HepG2 (cell line): ENCODE results near the gene NDEL1. TPM values are rescaled to one million over a fixed set of nuclear protein-coding genes. Genes with fewer than 3 reads are reported as not detected.
A peak's percentile ranks its signal among the peaks of the same experiment; 100 is the strongest.

ENCODE experiments used
- ZNF142 ChIP-seq: sonication (generic); formaldehyde crosslinking; IDR thresholded peaks from 2 replicates; pipeline ENCODE4 v1.4.0; 2020; ENCODE audit warnings: missing genetic modification reagents
- ZNF253 ChIP-seq: sonication (generic); formaldehyde crosslinking; IDR thresholded peaks from 2 replicates; pipeline ENCODE4 v1.8.0; 2022; ENCODE audit warnings: mild to moderate bottlenecking, missing genetic modification reagents, borderline replicate concordance
- polyA plus RNA-seq, 8 experiments: library from polyadenylated mRNA; depleted of rRNA in 3 of 8; stranded (reverse) in 7 of 8; unstranded in 1 of 8; fragments of >200 nt; fragmentation: Illumina TruSeq in 4 of 8; extraction: Trizol in 4 of 8; gene quantifications; 2 replicates each; pipeline versions ENCODE4 v1.2.1 to v1.2.3, GENCODE V29; 2011 to 2016; ENCODE audit warnings: low read depth in 4 of 8, missing spikeins in 1 of 8, mixed read lengths in 1 of 8; ENCODE audit not compliant: insufficient read depth in 1 of 8
- total RNA-seq, 5 experiments: library from RNA; depleted of rRNA; stranded (reverse); fragments of >200 nt; fragmentation: Illumina TruSeq; extraction: Trizol; gene quantifications; 2 replicates each; pipeline ENCODE4 v1.2.3, GENCODE V29; 2016; ENCODE audit warnings: low read depth in 1 of 5
- TF ChIP-seq, protein P1 (sequence below), 2 experiments: fragments of 450-650 bp in 1 of 2; sonication (generic) in 1 of 2; formaldehyde crosslinking in 1 of 2; IDR thresholded peaks; 2 replicates each; pipeline versions ENCODE4 v1.6.1 to v1.8.0; 2016 to 2022; ENCODE audit warnings: antibody characterized with exemption in 1 of 2, mild to moderate bottlenecking in 1 of 2, missing genetic modification reagents in 1 of 2
- TF ChIP-seq, protein P2 (sequence below), 2 experiments: sonication (generic) in 1 of 2; formaldehyde crosslinking in 1 of 2; IDR thresholded peaks; 2 replicates each; pipeline versions ENCODE4 v1.6.1 to v1.9.0; 2014 to 2022; ENCODE audit warnings: antibody characterized with exemption in 1 of 2, borderline replicate concordance in 1 of 2, inconsistent platforms in 1 of 2, low read depth in 1 of 2, missing genetic modification reagents in 1 of 2

Gene NDEL1
- total and polyA plus RNA-seq, 2 of the 13 experiments (the other 11 are each of a cell fraction or from before 2014, with no cell fraction given) = 59.8 to 153 TPM

DNA sequence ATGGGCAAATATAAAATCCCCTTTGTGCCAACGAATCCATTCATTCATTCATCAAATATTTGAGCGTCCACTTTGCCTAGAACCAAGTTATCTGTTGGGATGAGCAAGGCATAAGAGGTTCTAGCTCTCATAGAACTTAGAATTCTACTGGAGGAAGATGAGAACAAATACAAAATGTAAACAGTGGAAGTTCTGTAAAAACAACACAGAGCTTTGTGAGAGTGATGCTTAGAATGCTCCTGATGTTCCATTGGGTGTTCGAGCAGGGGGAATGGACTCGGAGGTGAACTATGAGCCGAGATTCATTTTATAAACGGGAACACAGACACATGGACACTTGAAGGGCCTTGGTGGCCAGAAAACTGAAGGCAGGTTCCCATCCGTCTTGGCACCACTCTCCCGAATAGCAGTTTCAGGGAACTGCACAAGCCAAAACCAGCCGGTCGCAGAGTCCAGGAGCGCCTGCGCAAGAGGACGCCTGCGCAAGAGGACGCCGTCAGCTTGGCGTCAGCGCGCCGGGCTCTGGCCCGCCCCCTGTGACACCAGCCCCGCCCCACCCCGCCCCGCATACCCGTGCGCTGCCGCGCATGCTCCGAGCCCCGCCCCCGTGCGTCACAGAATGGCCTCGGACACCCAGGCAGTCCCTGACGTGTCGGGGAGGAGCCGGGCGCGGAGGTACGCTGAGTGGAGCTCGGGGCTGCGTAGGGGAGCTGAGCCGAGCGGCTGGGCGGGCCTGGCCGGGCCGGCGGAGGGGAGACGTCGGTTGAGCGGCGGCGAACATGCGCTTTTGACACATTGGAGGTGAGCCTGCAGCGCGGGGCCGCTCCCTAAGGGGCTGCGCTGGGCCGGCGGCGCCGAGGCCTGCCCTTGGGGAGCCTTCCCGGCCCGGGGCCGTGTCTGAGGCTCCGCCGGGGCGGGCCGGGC, at the start of gene NDEL1 (continued):
- TF ChIP-seq, protein P1, sequence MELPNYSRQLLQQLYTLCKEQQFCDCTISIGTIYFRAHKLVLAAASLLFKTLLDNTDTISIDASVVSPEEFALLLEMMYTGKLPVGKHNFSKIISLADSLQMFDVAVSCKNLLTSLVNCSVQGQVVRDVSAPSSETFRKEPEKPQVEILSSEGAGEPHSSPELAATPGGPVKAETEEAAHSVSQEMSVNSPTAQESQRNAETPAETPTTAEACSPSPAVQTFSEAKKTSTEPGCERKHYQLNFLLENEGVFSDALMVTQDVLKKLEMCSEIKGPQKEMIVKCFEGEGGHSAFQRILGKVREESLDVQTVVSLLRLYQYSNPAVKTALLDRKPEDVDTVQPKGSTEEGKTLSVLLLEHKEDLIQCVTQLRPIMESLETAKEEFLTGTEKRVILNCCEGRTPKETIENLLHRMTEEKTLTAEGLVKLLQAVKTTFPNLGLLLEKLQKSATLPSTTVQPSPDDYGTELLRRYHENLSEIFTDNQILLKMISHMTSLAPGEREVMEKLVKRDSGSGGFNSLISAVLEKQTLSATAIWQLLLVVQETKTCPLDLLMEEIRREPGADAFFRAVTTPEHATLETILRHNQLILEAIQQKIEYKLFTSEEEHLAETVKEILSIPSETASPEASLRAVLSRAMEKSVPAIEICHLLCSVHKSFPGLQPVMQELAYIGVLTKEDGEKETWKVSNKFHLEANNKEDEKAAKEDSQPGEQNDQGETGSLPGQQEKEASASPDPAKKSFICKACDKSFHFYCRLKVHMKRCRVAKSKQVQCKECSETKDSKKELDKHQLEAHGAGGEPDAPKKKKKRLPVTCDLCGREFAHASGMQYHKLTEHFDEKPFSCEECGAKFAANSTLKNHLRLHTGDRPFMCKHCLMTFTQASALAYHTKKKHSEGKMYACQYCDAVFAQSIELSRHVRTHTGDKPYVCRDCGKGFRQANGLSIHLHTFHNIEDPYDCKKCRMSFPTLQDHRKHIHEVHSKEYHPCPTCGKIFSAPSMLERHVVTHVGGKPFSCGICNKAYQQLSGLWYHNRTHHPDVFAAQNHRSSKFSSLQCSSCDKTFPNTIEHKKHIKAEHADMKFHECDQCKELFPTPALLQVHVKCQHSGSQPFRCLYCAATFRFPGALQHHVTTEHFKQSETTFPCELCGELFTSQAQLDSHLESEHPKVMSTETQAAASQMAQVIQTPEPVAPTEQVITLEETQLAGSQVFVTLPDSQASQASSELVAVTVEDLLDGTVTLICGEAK (IDR thresholded peaks at IDR 0.05) = no peak
- TF ChIP-seq, protein P1 (CRISPR knock-in tag; IDR thresholded peaks at IDR 0.05) = peak; percentile 15; the same call in 1 of the 2 replicates
- TF ChIP-seq, protein P2, sequence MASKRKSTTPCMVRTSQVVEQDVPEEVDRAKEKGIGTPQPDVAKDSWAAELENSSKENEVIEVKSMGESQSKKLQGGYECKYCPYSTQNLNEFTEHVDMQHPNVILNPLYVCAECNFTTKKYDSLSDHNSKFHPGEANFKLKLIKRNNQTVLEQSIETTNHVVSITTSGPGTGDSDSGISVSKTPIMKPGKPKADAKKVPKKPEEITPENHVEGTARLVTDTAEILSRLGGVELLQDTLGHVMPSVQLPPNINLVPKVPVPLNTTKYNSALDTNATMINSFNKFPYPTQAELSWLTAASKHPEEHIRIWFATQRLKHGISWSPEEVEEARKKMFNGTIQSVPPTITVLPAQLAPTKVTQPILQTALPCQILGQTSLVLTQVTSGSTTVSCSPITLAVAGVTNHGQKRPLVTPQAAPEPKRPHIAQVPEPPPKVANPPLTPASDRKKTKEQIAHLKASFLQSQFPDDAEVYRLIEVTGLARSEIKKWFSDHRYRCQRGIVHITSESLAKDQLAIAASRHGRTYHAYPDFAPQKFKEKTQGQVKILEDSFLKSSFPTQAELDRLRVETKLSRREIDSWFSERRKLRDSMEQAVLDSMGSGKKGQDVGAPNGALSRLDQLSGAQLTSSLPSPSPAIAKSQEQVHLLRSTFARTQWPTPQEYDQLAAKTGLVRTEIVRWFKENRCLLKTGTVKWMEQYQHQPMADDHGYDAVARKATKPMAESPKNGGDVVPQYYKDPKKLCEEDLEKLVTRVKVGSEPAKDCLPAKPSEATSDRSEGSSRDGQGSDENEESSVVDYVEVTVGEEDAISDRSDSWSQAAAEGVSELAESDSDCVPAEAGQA (IDR thresholded peaks at IDR 0.05; ENCODE audit: low read depth) = peak; percentile 77
- TF ChIP-seq, protein P2 (CRISPR knock-in tag; IDR thresholded peaks at IDR 0.05; ENCODE audit: borderline replicate concordance) = no peak
- TF ChIP-seq ZNF253 (CRISPR knock-in tag) (0 out of 2 replicates have a peak, but pooled peaks have one; percentile 23), ZNF142 (CRISPR knock-in tag) (0 out of 2 replicates have a peak, but pooled peaks have one; percentile 39)
